ENCODE data around the gene SAMD8.

SAMD8 gene

GRCh38 chr10:75111365-75111906 is at the start of gene SAMD8:
TSS of gene SAMD8 (plus strand) at chr10:75111656. CDS start at chr10:75150529, 38,873 bp downstream.
- no peak for DNase-seq

DNA sequence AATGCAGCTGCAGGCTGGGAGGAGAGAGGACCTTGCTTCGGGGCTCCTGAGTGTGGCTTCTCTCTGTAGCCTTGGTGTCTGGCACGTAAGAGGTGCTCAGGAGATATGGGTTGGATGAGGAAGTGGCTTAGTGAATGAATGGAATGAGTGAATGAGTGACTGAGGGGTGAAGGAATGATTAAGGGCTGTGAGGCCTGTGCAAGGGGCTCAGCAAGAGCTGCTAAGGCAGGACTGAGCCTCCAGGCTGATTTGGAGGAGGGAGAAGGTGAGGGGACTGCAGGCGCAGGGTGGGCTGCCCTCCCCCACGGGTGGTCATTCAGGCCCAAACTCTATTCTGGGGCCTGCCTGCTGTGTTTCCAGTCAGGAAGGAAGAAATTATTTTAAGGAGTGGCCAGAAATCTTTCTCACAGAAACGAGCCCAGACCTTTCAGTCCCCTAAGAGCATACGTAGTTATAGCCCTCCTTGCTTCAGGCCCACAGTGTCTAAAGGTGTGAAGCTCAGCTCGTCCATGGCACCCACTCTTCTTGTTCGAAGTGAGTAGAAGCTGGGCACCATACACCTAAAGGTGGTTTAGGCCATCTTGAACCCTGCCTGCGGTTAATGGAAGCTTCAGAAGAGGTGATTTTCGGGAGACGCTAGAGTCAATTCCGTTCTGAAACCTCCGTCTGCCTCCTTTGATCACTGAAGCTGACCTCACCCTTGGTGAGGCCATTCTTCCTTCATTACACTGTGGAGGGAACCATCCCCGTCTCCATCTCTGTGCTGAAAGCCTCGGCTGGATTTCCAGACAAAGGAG is 49.5 kb upstream of the SAMD8 start:
- no peak for DNase-seq

DNA sequence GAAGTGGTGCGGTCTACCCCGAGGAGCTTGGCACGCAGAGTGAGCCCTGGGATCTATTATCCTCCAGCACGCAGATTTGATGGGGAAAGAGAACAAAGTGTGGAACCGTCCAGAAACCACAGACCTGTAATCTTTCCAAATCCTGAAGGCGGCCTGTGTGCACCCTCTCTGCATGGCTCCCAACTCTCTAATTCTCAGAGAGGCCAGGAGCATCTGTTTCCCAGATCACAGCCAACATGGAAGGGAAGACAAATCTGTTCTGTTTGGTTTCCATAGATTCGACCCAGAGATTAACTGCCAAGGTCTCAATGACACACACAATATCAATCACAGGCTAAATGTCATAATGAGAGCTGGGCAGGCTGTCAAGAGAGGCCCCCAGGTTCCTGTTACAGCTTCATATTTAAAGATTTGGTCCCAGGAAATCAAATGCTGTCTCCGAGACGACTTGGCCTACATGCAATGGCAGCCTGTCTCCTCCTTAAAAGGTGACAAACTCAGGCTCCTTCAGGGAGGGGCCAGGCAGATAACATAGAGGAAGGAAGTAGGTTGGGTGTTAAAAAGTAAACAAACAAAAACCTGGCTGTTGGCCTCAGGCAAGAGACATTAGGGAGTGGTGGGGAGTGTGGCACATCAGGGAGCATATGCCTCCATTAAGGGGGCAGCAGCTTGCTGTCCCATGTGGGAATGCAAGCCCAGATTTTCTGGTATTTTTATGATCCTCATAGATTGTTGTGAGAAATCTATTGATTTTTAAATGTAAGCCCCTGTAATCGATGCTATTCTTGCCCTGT is 48.8 kb upstream of the SAMD8 start:
- no peak for DNase-seq

DNA sequence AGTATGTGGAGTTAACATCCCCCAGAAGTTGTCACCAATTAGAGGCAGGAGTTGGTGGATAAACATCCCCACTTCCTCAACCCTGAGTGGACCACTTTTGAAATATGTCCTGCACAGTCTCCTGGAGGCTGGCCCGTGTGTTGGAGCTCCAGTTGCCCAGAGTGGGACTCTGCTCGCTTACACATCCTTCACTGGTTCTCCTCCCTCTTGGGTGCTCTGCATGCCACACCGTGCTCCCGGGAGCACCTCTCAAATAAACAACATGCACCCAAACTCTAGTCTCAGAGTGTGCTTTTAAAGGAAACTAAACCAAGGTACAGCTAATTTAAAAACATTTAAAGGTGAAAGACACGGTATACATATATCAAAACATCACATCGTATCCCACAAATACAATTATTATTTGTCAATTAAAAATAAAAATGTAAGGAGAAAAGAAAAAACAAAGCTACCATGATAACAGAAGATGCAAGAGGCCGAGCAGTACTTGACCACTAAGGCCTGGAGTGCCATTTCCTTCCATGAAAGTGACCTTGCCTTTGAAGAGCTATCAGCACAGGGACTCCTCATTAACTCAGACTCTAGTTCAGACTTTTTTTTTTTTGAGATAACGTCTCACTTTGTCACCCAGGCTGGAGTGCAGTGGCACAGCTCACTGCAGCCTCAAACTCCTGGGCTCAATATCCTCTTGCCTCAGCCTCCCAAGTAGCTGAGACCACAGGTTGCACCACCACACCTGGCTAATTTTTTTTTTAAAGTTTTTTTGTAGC is 47.8 kb upstream of the SAMD8 start:
- no peak for DNase-seq

- DNase-seq = no peak
Measured at GRCh38 chr10:75065076-75065475, 46.4 kb upstream of the SAMD8 start.

DNA sequence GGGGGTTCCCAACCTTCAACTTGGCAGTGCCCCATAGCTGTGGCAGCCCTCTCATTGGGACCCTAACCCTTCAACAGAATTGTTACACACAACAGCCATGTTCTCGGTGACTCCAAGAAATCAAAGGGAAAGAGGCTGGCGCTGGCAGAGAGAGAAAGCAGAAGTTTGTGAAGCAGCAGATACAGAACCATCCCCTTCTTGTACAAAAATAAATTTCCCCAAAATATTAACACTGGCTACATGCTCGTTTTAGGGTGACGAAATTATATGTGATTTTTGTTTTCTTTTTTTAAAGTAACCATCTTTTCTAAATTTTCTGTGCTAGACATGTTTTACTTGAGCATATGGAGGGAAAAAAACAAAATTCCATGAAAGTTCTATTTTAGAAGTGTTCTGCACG is 45.2 kb upstream of the SAMD8 start:
- DNase-seq = no peak

DNA sequence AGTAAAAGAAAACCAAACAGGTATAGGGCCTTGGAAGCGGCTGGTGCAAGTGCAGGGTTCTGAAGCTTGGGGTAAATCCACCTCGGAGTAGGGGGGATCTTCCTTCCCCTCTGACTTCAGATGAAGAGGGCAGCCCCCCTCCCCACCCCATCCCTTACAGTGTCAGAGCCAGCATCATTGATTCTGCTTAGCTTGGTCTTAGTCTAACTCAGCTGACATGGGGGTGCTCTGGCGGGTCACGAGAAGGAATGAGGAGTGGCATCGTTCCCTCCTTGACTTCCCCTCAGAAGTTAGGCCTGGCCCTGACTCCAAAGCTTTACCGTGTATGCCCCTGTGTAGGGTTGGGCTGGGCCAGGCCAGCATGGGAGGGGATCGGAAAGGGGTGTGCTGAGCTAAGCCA is 44.2 kb upstream of the SAMD8 start:
- no peak for DNase-seq

GRCh38 chr10:75068523-75068922 is 42.9 kb upstream of the SAMD8 start:
- DNase-seq = no peak

GRCh38 chr10:75070476-75070875 is 41.0 kb upstream of the SAMD8 start:
- DNase-seq = no peak

DNA sequence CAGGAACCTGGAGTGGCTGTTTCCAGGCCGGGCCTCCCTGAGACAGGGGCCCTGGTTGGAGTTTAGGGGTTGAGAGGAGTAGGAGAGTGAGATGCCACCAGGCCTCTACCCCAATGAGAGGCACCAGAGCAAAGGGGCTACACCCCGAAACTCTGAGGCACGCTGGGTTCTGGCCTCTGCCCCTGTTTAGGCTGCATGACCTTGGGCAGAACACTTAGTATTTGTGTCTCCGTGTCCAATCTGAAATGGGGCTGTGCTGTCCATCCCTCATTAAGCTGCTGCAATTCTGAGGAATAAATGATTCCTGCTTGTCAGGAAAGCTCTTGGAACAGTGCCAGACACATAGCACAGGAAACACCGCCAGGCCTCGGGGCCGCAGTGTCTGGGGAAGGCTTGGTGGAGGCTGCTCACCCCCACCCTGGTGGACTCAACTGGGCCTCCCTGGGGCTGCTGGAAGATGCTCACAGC is 40.5 kb upstream of the SAMD8 start:
- DNase-seq = no peak

GRCh38 chr10:75071756-75072155 is 39.7 kb upstream of the SAMD8 start:
- DNase-seq = no peak

DNA sequence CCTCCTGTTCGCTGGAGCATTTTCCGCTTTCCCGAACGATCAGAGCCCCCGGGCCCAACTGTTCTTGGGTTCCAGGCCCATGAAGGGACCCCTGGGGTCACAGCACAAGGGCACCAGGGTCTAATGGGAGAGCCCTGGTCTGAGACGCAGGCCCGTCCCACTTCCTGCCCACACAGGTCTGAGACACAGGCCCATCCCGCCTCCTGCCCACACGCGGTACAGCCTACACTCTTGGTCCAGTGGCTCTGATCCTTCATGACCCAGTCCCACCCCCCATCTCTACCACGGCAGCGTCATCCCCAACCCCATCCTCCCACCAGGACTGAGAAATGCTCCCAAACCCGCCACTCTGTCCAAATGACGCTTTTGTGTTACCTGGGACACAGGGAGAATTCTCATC is 38.7 kb upstream of the SAMD8 start:
- DNase-seq = no peak

GRCh38 chr10:75073442-75073841 is 38.0 kb upstream of the SAMD8 start:
- no peak for DNase-seq

DNA sequence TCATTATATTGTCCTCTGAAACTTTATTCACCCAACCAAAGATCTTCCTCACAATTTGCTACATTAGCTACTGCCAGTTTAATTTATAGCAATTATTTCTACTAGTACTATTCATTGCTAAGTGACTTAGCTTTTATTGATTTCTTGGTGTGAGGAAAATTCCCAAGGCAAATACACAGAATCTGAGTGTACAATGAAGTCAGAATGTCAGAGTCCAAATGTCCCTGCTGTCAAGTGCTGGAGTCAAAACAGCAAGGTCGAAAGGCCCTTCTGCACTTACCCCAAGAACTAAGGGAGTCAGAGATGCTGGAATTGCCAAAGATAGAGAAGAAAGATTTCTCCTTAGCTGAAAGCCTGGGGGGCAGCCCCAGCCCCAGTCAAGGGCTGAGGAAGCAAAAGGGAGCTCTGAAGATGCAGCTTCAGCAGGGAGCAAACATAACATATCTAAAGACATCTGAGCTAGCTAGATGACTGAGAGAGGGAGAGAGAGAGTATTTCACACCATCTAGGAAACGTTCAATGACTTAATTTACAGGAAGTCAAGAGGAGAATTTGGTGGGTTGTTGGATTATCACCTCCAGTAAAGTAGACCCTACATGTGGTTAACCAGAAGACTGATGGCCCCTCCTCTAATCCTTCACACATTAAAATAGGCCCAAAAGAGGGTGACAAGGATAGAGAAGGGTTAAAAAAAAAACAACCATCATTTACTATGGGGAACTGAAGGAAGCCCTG is 36.6 kb upstream of the SAMD8 start:
- no peak for DNase-seq

GRCh38 chr10:75076348-75076747 is 35.1 kb upstream of the SAMD8 start:
- DNase-seq = no peak

DNA sequence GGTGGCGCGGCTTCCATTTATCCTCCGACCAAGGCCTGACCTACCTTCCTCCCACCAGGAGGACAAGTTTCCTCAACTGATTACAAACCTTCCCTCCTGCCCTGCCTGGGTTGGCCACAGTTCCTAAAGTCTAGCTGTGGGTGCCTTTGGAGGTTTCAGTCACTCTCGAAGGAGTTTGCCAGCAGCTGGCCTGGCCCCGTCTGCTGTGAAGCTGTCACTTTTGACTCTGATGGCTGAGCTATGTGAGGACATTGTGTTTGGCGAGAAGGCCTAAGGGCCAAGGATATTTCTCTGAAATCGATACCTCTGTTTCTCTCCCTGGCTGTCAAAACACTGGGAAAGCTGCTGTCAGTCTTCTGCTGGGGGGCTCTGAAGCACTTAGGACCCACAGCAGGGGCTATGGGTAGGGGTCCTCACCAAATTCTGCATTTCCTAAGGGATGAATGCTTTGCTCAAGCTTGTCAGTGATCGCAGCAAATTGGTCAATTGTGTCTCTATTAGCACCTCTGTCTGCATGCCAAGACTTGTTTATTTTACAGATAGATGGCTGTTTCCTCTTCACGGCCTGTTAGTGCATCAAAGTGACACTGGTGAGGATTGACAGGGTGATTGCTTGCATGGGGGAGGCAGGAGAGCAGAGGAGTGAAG is 31.9 kb upstream of the SAMD8 start:
- DNase-seq = no peak

- no peak for DNase-seq
Measured at GRCh38 chr10:75080554-75080953, 30.9 kb upstream of the SAMD8 start.

- DNase-seq = no peak
Measured at GRCh38 chr10:75081379-75081778, 30.1 kb upstream of the SAMD8 start.

- no peak for DNase-seq
Measured at GRCh38 chr10:75083972-75084833, 27.3 kb upstream of the SAMD8 start.

GRCh38 chr10:75084834-75085384 is 26.5 kb upstream of the SAMD8 start:
- DNase-seq = no peak

All from NCI-H1694 treated with DMSO at 0.1 percent for 48 hours (cell line).